AG04450 (cell line): ENCODE measurements around the gene U2AF1. TPM values are rescaled to one million over a fixed set of nuclear protein-coding genes. Genes with fewer than 3 reads are reported as not detected.
"Not testable (repeated sequence)": the region's sequence is repeated elsewhere in the genome, so short reads cannot be mapped to it uniquely, and the experiment has no call there.

Experiments used
- CTCF ChIA-PET: fragments of 300-600, 350-600 bp; formaldehyde crosslinking; extraction: SDS; loops from one replicate; lab custom pipeline; 2022; ENCODE audit warnings: antibody characterized with exemption, inconsistent platforms; lab: Charles Lee
- POLR2A ChIA-PET: fragments of 350-600 bp; formaldehyde crosslinking; extraction: SDS; loops from one replicate; lab custom pipeline; 2021; ENCODE audit warnings: antibody characterized with exemption, inconsistent platforms; lab: Yijun Ruan, JAX
- DNase-seq: peaks from one replicate; pipeline ENCODE4 v3.0.0-alpha.2; 2011; ENCODE audit warnings: low read depth, low spot score
- H3K27ac ChIP-seq: one replicate; pipeline ENCODE4 v1.5.1; 2012; ENCODE audit warnings: low read depth, low read length, control low read depth
- H3K27me3 ChIP-seq: one replicate; pipeline ENCODE4 v1.6.0; 2012; ENCODE audit warnings: low read length; ENCODE audit not compliant: control insufficient read depth, insufficient read depth
- H3K4me3 ChIP-seq: 2 replicates; pipeline ENCODE4 v1.5.1; 2011; ENCODE audit warnings: mild to moderate bottlenecking, low read depth, low read length, control low read depth
- H3K9me3 ChIP-seq: 2 replicates; pipeline ENCODE4 v1.5.1; 2012; ENCODE audit warnings: low read length; ENCODE audit not compliant: control insufficient read depth, insufficient read depth
- polyA plus RNA-seq: library from polyadenylated mRNA; depleted of rRNA; stranded (reverse); fragments of >200 nt; gene quantifications from 2 replicates; pipeline ENCODE4 v1.2.3, GENCODE V29; 2011; rRNA removed

Gene U2AF1
- polyA plus RNA-seq, 1 experiment, result 56.9 TPM

DNA sequence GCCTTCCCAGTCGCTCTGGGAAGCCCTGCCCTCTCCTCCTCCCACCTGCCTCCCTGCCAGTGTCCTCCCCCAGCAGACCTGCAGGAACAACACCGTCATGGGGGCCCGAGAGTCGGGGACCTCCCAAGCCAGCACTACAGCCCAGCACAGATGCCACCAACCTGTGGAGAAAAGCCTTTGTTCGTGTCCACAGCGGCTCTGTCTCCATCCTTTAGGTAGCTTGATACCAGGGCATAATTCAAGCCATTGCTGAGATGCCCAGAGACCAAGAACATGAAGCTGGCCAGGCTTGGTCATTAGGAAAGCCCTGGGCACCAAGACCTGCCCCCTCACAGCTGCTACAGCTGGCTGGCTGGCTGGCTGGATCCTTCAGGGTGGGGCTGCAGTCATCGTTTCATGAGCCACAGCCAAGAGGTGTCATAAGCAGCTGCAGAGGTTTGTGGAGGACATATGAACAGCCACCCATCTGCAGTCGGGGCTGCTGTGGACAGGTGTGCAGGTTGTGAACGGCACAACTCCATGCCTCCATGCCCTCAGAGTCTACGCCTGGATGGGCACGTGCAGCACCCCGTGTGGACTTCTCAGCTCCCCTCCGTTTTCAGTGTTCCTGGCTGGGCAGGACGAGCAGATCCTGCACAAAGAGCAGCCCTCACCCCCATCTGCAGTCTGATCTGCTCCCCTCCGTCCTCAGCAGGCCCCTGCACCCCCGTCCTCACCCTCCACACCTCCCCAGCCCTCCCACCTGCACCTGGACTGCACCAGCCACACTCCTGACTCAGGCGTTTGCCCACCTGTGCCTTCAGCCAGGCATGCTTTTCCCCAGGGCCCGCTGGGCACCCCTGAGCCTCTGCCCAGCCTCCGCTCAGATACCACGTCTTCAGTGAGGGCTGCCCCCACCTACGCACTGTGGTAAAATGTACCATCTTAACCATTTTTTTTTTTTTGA, 61.2 kb downstream of the U2AF1 start:
- POLR2A ChIA-PET, CTCF ChIA-PET, DNase-seq: not testable (repeated sequence)

DNA sequence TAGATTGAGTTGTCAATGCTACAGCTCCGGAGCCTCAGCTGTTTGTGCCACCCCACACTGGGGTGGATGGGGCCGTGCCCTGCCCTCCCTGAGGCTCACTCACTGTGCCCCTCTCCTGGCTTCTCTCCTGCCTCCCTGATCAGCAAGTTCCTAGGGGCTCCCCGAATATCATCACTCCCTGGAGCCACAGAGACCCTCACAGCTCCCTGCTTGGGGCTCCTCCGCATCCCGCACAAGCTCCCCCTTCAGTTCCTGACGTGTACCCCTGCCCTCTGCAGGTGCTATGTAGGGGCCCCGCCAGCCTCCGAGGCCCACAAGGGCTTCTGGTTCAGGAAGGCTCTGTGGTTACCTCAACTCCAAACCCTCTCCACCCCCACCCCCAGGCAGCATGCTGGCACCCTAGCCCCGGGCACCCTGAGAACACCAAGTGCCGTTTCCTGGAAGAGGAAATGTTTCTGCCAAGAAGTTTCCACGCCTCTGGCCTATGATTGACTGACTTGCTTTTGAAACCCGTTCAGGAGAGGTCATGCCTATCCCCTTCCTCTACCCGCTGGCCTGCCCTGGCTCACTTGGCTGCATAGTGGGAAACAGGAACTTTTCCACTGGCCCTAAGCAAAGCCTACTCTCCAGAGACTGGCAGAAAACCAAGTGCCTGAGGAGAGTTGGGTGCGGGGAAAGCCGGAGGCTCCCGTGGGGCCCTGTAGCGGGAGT, 62.0 kb downstream of the U2AF1 start:
- CTCF ChIA-PET, result not testable (repeated sequence)

More for the DNA sequence above, 61.2 kb downstream of the U2AF1 start:
- H3K27ac ChIP-seq, H3K27me3 ChIP-seq, H3K9me3 ChIP-seq, H3K4me3 ChIP-seq: not testable (repeated sequence)

DNA sequence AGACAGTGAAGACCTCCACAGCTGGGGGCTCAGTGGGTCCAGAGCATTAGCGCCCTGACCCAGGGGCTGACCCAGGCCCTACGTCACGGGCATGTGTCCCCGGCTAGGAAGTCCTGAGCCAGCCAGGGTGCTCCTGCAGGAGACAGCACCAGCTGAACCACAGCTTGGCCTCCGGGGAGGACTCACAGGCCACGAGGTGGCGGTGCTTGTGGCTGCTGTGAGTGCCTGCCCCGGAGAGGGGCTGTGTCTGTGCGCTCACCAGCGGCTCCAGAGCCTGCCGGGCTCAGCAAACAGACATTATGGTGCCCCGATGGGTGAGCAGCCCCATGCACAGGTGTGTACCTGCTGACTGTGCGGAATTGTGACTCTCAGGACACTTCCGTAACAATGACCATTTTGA, 62.8 kb downstream of the U2AF1 start:
- H3K9me3 ChIP-seq, H3K27me3 ChIP-seq, H3K27ac ChIP-seq, H3K4me3 ChIP-seq, DNase-seq, POLR2A ChIA-PET, CTCF ChIA-PET: not testable (repeated sequence)

More for the DNA sequence above, 62.0 kb downstream of the U2AF1 start:
- H3K27ac ChIP-seq, H3K27me3 ChIP-seq, DNase-seq, POLR2A ChIA-PET, H3K9me3 ChIP-seq, H3K4me3 ChIP-seq: not testable (repeated sequence)

DNA sequence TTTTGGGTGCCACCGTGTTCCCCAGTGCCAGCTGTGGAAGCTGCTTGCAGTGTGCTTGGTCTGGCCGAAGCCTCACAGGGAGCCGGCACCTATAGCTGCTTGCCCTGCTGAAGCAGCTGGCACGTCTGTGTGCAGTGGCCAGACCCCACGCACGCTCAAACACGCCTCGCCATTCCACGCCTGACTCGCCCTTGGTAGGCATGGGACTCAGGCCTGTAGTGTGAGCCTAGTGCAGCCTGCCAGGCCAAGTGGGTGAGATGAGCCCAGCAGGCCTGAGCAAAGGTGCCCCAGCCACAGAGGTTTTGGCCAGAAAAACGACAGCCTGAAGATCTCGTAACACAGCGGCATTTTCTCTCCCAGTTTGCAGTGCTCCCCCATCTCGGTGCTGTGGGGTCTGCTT, 64.1 kb downstream of the U2AF1 start:
- H3K4me3 ChIP-seq, DNase-seq, H3K9me3 ChIP-seq, H3K27me3 ChIP-seq, POLR2A ChIA-PET, H3K27ac ChIP-seq, CTCF ChIA-PET: not testable (repeated sequence)

Other genes with a start within 250 kb of the U2AF1 start
- 8.9 and 10.6 TPM in 2 replicates for gene WDR4, start 228.0 kb downstream of the U2AF1 start, polyA plus RNA-seq
- 25.9 and 26.9 TPM in 2 replicates for gene NDUFV3, start 214.3 kb downstream of the U2AF1 start, polyA plus RNA-seq
- not detected in 2 replicates for gene ERVH48-1, start 181.9 kb downstream of the U2AF1 start, polyA plus RNA-seq
- gene PKNOX1, start 133.0 kb downstream of the U2AF1 start, polyA plus RNA-seq, result 57.4 and 65.6 TPM in 2 replicates
- gene CBS, start 31.7 kb downstream of the U2AF1 start, polyA plus RNA-seq, result 41.1 and 42.2 TPM in 2 replicates
- not detected in 2 replicates for gene CRYAA, start 61.4 kb upstream of the U2AF1 start, polyA plus RNA-seq